ENCODE data around the gene TMEM63C.

TMEM63C gene

DNA sequence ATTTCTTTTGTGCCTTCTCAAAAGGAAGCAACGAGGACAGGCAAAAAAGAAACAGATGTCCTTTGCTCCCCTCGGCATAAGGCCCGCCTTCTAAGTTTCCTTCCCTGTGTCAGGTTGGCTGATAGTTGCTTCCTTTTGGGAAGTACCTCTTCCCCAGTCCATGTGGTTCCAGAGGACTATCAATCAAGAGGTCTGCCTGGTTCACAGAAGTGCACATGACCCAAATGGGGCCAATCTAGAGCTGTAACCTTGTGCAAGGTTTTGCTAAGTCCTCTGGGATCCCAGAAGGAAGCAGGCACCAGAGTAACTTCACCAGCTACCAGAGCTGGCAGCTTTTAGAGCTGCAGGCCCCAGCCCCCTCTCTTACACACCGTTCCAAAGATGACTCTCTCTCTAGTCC, 42.6 kb downstream of the TMEM63C start:
- no peak for DNase-seq (ENCODE audit: low spot score)

DNA sequence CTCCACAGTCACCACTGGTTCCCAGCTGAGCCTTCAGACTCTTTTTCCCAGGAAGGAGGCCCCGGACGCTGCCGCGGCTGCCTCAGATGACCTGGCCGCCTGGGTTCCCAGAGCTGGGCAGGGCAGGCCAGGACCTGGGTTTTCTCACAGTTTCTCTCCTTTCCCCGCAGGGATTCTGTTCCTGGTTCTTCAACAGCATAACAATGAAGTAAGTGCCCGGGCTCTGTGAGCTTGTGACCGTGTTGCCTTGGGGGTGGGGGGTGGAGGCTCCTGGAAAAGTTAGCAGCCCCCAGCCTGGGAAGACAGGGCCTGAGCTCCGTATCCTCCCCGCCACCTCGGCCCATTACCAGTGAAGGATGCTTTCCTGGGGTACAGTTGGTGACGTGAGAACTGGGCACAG, 43.7 kb downstream of the TMEM63C start:
- DNase-seq (ENCODE audit: low spot score) = no peak

DNA sequence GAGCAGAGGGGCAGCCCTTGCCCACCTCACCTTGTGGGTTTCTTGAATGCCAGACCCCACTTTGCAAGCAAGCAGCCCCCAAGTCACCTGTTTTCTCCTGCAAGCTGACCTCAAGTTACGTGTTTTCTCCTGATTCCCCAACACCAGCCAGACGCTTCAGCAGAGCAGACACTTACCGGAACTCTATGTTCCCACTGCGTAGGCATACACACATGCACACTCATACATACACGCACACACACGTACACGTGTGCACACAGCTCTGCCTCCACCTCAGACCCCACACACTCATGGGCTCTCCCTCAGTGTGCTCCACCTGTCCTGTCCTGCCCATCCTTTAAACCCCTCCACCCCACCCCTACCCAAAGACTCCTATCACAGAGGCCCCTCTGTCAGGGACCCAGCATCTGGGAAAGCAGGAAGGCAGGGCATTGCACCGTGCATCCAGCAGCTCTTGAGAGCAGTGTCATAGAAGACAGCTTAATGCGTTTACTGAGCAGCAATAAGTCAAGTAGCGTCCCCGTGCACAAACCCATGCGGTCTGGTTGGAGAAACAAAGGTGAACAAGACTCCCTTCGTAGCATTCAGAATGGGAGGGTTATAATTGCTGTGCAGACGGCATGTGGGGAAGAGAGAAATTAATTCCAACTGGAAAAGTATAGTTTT, 44.4 kb downstream of the TMEM63C start:
- no peak for DNase-seq (ENCODE audit: low spot score)

DNA sequence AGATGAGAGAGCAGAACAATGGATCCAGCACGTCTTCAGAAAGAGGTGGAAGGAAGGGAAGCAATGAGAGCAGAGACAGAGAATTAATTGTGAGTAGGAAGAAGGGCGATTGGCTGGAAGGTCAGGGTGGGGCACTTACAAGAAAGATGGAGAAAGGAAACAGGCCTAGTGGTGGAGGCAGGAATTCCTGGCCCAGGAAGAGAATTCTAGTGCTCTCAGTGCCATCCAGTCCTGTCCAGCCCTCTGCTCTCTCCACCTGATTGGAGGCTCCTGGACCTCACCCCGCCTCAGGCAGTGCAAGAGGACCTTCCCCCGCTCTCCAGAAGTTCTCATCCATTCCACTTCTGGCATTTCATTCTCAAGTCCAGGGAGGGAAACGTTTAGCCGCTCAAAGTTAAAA, 46.5 kb downstream of the TMEM63C start:
- DNase-seq (ENCODE audit: low spot score) = no peak

DNA sequence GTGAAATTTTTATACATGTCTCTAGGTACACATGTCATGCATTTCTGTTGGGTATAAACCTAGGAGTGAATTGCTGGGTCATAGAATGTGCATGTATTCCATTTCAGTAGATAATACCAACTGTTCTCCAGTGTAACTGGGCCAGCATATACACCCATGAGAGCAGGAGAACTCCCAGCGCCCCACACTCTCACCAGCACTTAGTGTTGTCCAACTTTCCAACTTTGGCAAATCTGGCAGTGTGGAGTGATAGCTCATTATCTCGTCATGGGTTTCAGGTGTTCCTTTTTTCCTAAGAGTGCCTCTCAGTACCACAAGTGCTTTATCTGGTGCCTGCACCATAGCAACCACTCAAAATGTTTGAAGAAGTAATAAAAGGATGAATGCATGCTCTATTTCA, 49.3 kb downstream of the TMEM63C start:
- DNase-seq (ENCODE audit: low spot score) = no peak

DNA sequence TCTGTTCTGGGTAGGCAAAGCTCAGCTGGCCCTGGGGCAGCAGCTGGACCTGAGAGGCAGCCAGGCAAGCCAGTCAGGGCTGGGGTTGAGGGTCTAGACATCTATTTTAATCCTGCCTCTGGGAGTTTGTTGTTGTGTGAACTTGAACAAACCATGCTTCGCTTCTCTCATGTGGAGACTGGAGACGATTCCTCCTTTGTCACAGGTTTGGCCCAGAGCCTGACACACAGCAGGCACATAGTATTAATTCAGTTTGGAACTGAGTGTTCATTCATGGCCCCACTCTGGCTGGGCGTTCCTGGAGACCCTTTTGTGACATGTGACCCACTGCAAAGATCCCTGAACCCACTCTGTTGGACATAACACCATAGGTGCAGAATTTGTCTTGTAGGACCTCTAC, 50.1 kb downstream of the TMEM63C start:
- no peak for DNase-seq (ENCODE audit: low spot score)

DNA sequence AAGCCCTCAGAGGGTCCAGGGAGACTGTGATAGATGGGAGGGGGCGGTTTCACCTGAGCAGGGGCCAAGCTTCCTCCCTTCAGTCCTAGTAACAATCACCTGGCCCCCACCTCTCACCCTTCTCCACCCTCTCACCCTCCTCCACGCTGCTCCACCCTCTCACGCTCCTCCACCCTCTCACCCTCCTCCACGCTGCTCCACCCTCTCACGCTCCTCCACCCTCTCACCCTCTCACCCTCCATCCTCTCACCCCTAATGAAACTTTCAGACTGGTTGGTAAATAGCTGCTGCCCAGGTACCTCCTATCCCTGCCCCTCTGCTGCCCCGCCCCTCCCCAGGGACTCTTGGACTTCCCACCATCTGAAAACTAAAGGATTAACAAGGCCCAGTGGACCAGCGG, 55.2 kb downstream of the TMEM63C start:
- no peak for DNase-seq (ENCODE audit: low spot score)

DNA sequence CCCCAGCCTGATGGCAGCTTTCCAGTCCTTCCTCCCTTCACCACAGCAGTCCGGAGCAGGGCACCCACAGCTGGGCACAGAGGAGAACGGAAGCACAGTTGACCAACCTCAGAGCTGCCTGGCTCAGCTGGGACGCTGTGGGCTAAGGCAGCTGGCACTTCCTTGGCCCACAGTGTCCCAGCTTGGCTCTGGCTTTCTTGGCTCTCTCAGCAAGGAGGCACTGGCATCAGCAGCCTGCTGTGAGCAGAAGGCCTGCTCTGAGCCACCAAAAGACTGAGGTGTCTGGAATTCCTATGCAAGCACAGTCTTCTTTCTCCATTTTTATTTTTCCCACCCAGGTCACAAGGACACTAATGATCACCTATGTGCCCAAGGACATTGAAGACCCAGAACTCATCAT, 56.8 kb downstream of the TMEM63C start:
- no peak for DNase-seq (ENCODE audit: low spot score)

DNA sequence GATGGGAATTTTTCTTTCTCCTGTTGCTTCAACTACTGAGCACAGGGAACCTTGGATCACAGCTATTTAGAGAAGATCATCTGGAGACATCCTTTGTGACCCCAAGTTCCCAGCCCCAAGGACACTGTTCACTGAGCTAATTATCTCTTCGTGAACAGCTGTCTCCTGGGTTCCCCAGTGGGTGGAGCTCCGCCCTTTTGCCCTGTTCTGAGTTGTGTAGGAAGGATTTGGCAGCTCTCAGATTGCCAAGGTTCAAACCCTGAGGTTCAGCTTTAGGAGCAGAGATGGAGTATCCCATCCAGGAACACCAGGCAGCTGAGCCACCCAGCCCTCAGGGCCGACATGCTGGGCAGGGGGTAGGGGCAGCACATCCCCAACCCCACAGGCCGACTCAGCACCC, 57.4 kb downstream of the TMEM63C start:
- no peak for DNase-seq (ENCODE audit: low spot score)

DNA sequence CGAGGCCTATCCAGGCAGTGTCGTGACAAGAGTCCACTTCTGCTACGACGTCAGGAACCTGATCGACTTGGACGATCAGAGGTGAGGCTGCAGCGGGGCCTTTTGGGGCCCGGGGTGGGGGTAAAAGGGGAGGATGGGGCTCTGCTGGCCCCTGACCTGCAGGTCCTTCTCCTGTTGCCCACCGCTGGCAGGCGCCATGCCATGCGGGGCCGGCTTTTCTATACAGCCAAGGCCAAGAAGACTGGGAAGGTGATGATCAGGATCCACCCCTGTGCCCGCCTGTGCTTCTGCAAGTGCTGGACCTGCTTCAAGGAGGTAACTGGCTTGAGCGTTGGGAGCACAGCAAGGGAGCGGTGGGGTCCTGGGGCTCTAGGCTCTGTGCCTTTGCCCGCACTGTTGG, 57.8 kb downstream of the TMEM63C start:
- no peak for DNase-seq (ENCODE audit: low spot score)

DNA sequence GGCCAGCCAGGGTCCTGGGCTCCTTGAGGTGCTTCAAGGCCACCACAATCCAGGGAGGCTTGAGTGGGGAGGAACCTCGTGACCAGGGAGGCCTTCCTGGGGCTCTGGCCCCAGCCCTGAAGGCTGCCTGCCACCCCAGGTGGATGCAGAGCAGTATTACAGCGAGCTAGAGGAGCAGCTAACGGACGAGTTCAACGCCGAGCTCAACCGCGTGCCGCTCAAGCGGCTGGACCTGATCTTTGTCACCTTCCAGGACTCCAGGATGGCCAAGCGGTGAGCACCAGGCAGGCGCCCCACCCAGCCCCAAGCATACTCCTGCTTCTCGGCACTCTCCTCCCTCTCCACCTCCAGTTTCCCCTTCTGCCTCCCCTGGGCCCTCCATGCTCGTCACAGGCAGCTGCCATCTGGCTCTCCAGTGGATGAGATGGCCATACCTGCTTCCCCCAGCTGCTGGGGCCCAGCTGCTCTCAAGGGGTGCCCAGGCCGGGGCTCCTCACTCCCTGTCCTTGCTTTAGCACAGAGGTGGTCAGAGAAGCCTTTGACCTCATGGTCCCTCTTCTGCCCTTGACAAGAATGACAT, 58.8 kb downstream of the TMEM63C start:
- DNase-seq (ENCODE audit: low spot score) = no peak

DNA sequence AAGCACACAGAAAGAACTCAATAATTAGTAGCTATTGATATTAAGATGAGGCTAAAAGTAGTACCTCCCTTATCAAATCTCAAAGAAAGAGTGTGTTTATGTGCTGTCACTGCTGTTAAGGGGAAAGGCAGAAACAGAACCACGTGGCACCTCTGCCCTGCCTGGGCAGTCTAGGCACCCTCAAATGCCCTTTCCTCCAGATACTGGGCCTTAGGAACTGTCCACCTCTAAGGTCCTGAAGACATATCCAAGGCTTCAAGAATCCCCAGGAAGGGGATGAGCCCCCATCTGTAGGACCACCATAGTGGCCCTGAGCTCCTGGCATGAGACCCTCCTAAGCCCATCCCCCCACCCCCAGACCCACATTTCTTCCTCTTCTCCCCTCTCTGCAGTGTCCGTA, 60.4 kb downstream of the TMEM63C start:
- DNase-seq (ENCODE audit: low spot score) = no peak

DNA sequence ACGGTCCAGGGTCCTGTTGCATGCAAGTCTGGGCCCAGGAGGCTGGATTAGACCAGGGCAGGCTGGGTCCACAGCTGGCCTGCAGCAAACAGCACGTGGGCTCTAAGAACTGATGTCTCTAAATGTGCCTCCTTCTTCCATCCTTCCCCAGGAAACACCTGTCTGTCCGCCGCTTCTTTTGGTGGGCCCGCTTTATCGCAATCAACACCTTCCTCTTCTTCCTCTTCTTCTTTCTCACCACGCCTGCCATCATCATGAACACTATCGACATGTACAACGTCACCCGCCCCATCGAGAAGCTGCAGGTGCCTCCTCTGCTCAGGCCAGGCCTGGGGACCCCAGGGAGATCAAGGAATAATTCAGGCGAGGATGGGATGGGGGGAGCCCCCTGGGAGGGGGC, 61.2 kb downstream of the TMEM63C start:
- DNase-seq (ENCODE audit: low spot score) = no peak

DNA sequence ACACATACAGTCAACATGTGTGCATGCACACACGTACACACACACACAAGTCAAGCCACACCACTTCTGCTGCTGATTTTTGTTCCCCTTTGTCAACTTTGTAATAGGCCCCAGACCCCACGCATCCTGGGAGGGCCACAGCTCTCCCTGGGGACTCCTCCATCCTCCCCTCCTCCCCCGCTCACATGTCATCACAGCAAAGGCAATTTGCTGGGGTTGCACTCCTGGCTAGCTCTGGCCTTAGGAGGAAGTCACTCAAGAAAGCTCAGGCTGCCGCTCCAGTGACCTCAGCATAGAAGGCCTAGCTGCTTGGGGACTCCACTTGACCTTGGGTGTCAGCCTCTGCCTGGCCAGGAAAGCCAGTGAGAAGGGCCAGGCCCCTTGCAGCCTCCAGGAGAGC, 62.3 kb downstream of the TMEM63C start:
- DNase-seq (ENCODE audit: low spot score) = no peak

DNA sequence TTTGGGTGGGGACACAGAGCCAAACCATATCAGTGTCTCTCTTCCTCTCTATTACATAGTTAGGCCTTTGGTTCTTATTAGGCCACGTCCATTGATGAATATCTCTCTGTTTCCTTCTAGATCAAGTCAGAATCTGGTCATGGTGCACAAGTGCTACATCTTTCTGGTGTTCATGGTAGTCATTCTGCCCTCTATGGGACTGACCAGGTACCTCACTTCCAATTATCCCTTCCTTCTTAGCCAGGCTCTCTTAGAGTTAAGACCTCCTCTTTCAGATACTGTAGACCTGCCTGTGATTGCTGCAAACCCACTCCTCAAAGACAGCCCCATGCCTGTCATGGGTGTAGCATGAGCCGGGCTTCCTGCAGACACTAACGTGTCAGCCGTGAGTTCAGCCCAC, 64.2 kb downstream of the TMEM63C start:
- no peak for DNase-seq (ENCODE audit: low spot score)

DNA sequence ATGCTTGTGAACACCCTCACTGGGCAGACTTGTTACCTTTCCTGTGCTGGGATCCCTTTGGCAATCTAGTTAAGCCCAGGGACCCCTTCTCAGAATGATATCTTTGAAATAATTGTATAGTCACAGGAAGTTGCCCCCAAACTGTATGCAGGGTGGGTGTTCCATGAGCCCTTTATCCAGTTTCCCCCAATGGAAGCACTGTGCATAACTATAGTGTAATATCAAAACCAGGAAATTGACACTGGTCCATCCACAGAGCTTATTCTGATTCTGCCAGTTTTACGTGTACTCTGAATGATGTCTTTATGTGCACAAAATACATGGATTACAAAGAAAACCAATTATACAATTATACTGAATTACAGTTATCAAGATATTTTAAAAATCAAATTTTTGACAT, 65.2 kb downstream of the TMEM63C start:
- DNase-seq (ENCODE audit: low spot score) = no peak

DNA sequence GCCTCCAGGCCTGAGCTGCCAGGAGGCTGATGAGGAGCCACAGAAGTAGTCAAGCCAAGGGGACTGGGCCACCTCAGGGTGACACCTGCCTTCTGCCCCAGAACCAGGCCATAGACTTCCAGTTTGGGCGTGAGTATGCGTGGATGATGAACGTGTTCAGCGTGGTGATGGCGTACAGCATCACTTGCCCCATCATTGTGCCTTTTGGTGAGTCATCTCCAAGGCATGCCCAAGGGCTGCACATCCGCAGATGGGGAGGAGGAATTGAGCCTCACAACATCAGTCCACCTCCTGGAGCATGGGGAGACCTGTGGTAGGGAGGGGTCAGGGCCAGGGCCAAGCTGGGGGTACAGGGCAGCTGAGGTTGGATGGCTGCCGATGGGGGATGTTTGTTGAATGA, 67.1 kb downstream of the TMEM63C start:
- no peak for DNase-seq (ENCODE audit: low spot score)

DNA sequence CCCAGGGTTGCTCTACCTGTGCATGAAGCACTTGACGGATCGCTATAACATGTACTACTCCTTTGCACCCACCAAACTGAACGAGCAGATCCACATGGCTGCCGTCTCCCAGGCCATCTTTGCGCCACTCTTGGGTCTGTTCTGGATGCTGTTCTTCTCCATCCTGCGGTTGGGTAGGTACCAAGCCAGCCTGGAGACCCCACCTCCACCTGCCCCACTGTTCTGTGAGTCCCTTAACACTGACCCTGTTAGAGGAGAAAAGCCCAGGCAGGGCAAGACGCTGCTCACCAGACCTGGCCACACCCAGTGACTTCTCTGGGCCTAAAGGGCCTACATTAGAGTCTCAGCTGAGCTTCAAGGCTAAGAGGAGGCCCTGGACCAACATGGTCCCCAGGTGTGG, 67.7 kb downstream of the TMEM63C start:
- DNase-seq (ENCODE audit: low spot score) = no peak

DNA sequence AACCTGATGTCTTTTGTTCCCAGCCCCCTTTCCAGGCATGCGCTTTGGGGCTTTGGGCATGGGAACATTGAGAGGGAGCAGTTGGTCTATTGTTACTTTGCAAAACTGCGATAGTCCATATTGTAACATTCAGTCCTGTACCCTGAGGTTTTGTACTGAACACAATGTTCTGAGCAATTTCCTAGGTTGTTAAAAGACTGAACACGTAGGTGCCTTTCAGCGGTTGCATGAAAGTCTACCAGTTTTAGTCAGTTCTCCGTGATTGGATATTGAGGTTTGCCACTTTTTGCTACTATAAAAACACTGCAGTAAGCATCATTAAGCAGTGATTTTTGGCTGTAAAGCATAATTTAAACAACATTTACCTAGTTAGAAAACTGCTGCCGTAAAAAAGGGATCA, 69.3 kb downstream of the TMEM63C start:
- no peak for DNase-seq (ENCODE audit: low spot score)

DNA sequence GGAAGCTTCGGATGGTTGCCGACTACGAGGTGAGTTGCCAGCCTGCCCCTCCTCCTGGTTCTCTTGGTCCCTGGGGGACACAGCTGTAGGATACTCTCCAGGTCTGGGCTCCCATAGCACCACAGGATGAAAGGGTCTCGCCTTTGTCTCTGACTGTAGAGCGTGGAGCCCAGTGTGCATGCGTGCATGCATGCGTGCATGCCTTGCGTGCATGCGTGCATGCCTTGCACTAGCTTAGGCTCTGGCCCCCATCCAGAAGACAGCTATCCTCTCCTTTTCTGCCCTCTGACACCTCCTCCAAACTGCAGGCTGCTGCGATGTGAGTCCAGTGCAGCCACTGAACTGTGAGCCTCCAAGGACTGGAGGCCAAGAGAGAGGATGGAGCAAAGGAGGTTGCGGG, 70.3 kb downstream of the TMEM63C start:
- DNase-seq (ENCODE audit: low spot score) = no peak

DNA sequence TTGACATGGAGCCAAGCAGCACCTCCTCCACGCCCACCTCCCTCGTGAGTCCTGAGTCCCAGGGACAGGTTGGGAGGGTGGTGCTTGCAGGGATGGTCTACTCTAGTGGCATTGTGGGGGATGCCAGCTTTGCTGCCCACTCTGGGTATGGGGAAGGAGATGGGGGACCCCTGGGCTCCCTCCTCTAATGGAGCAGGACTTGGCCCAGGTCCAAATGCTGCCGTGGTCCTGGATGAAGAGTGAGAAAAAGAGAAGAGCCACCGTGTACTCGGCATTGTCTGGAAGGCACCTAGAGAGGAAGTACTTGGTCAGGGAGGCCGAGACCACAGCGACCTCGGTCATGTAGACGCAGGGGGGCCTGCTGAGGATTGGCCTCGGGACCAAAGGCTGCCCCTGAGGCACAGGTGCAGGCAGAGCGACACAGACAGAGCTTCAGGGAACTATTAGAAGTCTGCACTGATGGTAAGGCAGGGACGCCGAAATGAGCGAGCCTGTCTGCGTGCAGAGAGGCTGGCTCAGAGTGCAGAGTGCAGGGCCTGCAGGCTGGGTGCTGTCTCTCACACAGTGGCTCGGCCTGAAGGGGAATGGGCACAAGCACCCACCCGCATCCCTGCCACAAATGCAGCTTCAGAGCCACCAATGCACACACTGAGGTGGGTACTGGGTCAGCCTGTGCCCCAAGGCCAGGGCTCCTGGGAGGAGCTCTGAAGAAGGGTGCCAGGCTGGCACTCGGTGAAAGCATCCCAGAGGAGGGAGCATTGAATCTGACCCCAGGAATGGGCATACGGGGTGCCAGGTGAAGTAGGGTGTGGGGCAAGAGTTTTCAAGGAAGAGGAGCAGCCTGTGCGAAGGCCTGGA, 72.0 kb downstream of the TMEM63C start:
- DNase-seq (ENCODE audit: low spot score) = no peak

DNA sequence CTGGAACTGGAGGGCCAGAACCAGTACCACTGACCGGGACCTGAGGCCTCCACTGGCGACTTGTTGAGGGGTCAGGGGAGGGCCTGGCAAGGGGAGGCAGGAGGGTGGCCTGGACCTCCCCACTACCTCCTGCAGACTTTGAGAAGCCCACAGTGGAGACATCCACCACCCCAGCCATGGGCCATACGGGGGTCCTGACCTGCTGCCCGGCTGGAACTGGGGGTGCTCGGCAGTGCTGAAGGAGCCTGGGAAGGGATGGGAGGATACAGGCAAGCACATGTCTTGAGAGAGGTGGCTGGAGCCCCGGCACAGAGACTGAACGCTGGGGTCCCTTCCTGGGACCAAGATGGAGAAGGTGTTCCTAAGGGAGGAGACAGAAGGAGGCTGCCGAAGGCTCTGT, 75.1 kb downstream of the TMEM63C start:
- DNase-seq (ENCODE audit: low spot score) = no peak

DNA sequence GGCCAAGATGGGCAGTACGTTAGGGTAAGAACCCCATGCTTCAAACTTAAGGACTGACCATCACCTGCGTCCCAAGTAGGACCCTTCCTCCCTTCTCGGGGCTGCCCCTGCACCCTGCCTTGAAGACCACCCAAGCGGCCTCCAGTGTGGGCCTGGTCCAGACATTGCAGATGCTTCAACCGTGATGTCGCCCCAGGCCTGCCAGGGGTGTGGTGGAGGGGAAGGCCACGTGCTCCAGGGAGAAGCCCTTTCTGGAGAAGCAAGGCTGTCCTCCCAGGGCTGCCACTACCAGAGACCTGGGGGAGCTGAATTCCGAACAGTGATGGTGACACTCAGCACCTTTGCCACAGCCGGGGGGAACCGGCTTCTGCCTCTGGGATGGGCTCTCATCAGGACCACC, 76.1 kb downstream of the TMEM63C start:
- DNase-seq (ENCODE audit: low spot score) = no peak

DNA sequence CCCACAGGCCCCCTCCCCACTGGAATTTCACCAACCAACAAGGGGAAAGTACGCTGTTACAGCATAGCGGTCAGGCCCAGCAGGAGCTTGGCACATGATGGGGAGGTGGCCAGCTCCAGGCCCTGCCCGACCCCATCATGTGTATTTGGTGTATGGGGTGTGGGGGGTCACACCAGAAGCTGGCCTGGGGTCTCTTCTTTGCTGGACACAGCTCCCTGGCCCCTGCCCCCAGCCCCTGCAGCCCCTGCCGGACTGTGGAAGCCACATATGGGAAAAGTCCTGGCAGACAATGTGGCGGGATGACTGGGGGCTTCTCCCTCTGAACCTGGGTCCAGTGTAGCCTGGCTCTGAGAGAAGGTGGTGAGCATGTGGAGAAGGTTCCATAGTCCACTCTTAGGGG, 77.0 kb downstream of the TMEM63C start:
- no peak for DNase-seq (ENCODE audit: low spot score)
